Measurements from ENCODE around the gene KRT31. TPM values are rescaled to one million over a fixed set of nuclear protein-coding genes. Genes with fewer than 3 reads are reported as not detected.
"Not testable (repeated sequence)": the region's sequence is repeated elsewhere in the genome, so short reads cannot be mapped to it uniquely, and the experiment has no call there.

Gene KRT31
- total and polyA plus RNA-seq, 2 of the 13 experiments (the other 11 are each of a cell fraction or from before 2014, with no cell fraction given) = 0.05 TPM; not detected in 1

GRCh38 chr17:41347869-41348760 lies 49.3 kb downstream of the KRT31 start (continued):
- TF ChIP-seq ARID4A (CRISPR knock-in tag; IDR thresholded peaks at IDR 0.05; ENCODE audit: borderline replicate concordance) = no peak

GRCh38 chr17:41346421-41346820 lies 51.0 kb downstream of the KRT31 start:
- 66% methylated on average over 14 of the region's 16 CpGs for WGBS (ENCODE audit: low lambda C conversion rate)

More at GRCh38 chr17:41346421-41346820, 51.0 kb downstream of the KRT31 start:
- H4K20me1 ChIP-seq (ENCODE audit: insufficient read depth, low read length); DNase-seq (ENCODE audit: low spot score); ATAC-seq; in situ Hi-C loops (cut with HindIII; ENCODE audit: extremely low pct_ligation_motif_present, low pct_unique_long_range_greater_than_20kb); H3K4me1 ChIP-seq (ENCODE audit: insufficient read depth, low read length); H3K36me3 ChIP-seq (replicated peaks in 1 of 2; ENCODE audit: control insufficient read depth in 1 of 2, insufficient read depth in 2 of 2, low read length in 2 of 2); H3K79me2 ChIP-seq (ENCODE audit: insufficient read depth, low read length); H3K27ac ChIP-seq (ENCODE audit: extremely low read length, insufficient read depth, low read length); H3K4me3 ChIP-seq (replicated peaks in 1 of 3; ENCODE audit: insufficient read depth in 1 of 3, low read depth in 2 of 3, low read length in 3 of 3); FAIRE-seq; POLR2A ChIA-PET; H3K4me2 ChIP-seq (ENCODE audit: low read depth, low read length); intact Hi-C loops (cut with micrococcal nuclease; ENCODE audit: unreplicated experiment); H2AFZ ChIP-seq (ENCODE audit: low read length); CTCF ChIA-PET (ENCODE audit: low intra/inter-chr PET ratio, low total read pairs); BruUV-seq (replicated peaks); H3K27me3 ChIP-seq (ENCODE audit: control insufficient read depth in 1 of 2, insufficient read depth in 2 of 2, low read length in 2 of 2); H3K9ac ChIP-seq (ENCODE audit: insufficient read depth, low read depth, low read length): not testable (repeated sequence)
- peaks cover 11% of the 10 kb centered on the region; the same call in 1 of the 2 replicates for H3K9me3 ChIP-seq (ENCODE audit: low read length)
